DLD1 (cell line): ENCODE results near the gene PHYHD1.

ENCODE experiments used
- in situ Hi-C: cut with HindIII; loops from 2 replicates; pipeline ENCODE4 v1.10.0; 2017; ENCODE audit warnings: low sequenced_read_pairs

Gene PHYHD1

GRCh38 chr9:128899566-128900322 is 21.0 kb upstream of the PHYHD1 start:
- in situ Hi-C loops, result no loop called here

- in situ Hi-C loops, result no loop called here
These were observed 19.4 kb upstream of the PHYHD1 start for GRCh38 chr9:128901379-128901778.

GRCh38 chr9:128901822-128902221 is 19.0 kb upstream of the PHYHD1 start:
- in situ Hi-C loops, result no loop called here

GRCh38 chr9:128902351-128903078 is 18.3 kb upstream of the PHYHD1 start:
- in situ Hi-C loops, result no loop called here

GRCh38 chr9:128903079-128903461 is 17.7 kb upstream of the PHYHD1 start:
- in situ Hi-C loops, result no loop called here

GRCh38 chr9:128903871-128904620 is 16.7 kb upstream of the PHYHD1 start:
- in situ Hi-C loops, result no loop called here

- in situ Hi-C loops, result no loop called here
These were observed 14.8 kb upstream of the PHYHD1 start for GRCh38 chr9:128905964-128906363.

- in situ Hi-C loops, result no loop called here
These were observed 14.0 kb upstream of the PHYHD1 start for GRCh38 chr9:128906741-128907140.

GRCh38 chr9:128908372-128908771 is 12.4 kb upstream of the PHYHD1 start:
- in situ Hi-C loops, result no loop called here

- in situ Hi-C loops, result no loop called here
These were observed 10.9 kb upstream of the PHYHD1 start for GRCh38 chr9:128909859-128910258.

- in situ Hi-C loops, result no loop called here
These were observed 9.9 kb upstream of the PHYHD1 start for GRCh38 chr9:128910906-128911305.

GRCh38 chr9:128911529-128912035 is 9.2 kb upstream of the PHYHD1 start:
- in situ Hi-C loops, result no loop called here

GRCh38 chr9:128912270-128912853 is 8.4 kb upstream of the PHYHD1 start:
- in situ Hi-C loops, result no loop called here

- in situ Hi-C loops, result no loop called here
These were observed 7.5 kb upstream of the PHYHD1 start for GRCh38 chr9:128913048-128913900.

GRCh38 chr9:128913995-128914772 is 6.6 kb upstream of the PHYHD1 start:
- in situ Hi-C loops, result no loop called here

GRCh38 chr9:128916204-128916603 is 4.6 kb upstream of the PHYHD1 start:
- in situ Hi-C loops, result no loop called here

- in situ Hi-C loops, result no loop called here
These were observed 4.0 kb upstream of the PHYHD1 start for GRCh38 chr9:128916745-128917144.

GRCh38 chr9:128917151-128917849 is 3.5 kb upstream of the PHYHD1 start:
- in situ Hi-C loops, result no loop called here

GRCh38 chr9:128918921-128919320 is 1.9 kb upstream of the PHYHD1 start:
- in situ Hi-C loops, result no loop called here
